Astrocyte of the spinal cord (primary cell): ENCODE data around the gene CDC40.

Experiments
- DNase-seq: peaks from one replicate; pipeline ENCODE4 v3.0.0; 2011; ENCODE audit warnings: low read depth, low spot score
- H3K4me3 ChIP-seq: 2 replicates; pipeline ENCODE4 v1.5.1; 2011; ENCODE audit warnings: low read depth, mild to moderate bottlenecking, low read length, moderate library complexity
- CTCF ChIP-seq: IDR thresholded peaks from 2 replicates; pipeline ENCODE4 v1.5.1; 2012; ENCODE audit warnings: low read depth, mild to moderate bottlenecking, low read length, inconsistent platforms
- in situ Hi-C: cut with HindIII; loops from 2 replicates; pipeline ENCODE4 v1.10.0; 2017; ENCODE audit warnings: low sequenced_read_pairs

The CDC40 gene

GRCh38 chr6:110180228-110181008 is at the start of gene CDC40:
Gene CDC40, plus strand, starts transcription at chr6:110180427. Its CDS starts 18 bp downstream, at chr6:110180445.
- no peak for DNase-seq
- H3K4me3 ChIP-seq: peak within 1 kb of the TSS; percentile 94
- in situ Hi-C loops: no loop called here
- TF ChIP-seq CTCF: no peak

- no peak for TF ChIP-seq CTCF
- no peak for DNase-seq
- H3K4me3 ChIP-seq: no peak overlapping the region
- in situ Hi-C loops: no loop called here
These were observed 42.0 kb upstream of the CDC40 start for GRCh38 chr6:110137924-110138887.

GRCh38 chr6:110139052-110139451 is 41.2 kb upstream of the CDC40 start:
- no peak for DNase-seq
- in situ Hi-C loops: no loop called here
- TF ChIP-seq CTCF: no peak
- H3K4me3 ChIP-seq: no peak overlapping the region

- in situ Hi-C loops: no loop called here
- TF ChIP-seq CTCF: no peak
- peak; percentile 60 for DNase-seq
- H3K4me3 ChIP-seq: no peak overlapping the region
These were observed 39.6 kb upstream of the CDC40 start for GRCh38 chr6:110140650-110141049.

GRCh38 chr6:110147870-110148269 is 32.4 kb upstream of the CDC40 start:
- no peak overlapping the region for H3K4me3 ChIP-seq
- DNase-seq: no peak
- in situ Hi-C loops: no loop called here
- TF ChIP-seq CTCF: no peak

- TF ChIP-seq CTCF: no peak
- in situ Hi-C loops: no loop called here
- no peak overlapping the region for H3K4me3 ChIP-seq
- no peak for DNase-seq
These were observed 21.7 kb upstream of the CDC40 start for GRCh38 chr6:110158479-110158878.
